ENCODE results near the gene MBD1. TPM values are rescaled to one million over a fixed set of nuclear protein-coding genes. Genes with fewer than 3 reads are reported as not detected.

The MBD1 gene
- total and polyA plus RNA-seq, 10 of the 15 experiments (the other 5 are each of a cell fraction or from before 2014, with no cell fraction given), result 8.4 to 97.7 (median 59.9) TPM

GRCh38 chr18:50307738-50308470 is 26.6 kb upstream of the MBD1 start:
- H3K4me2 ChIP-seq (ENCODE audit: control insufficient read depth, insufficient read depth), result peak overlapping the region; percentile 82
- H3K27me3 ChIP-seq (replicated peaks in 1 of 2; ENCODE audit: control insufficient read depth in 2 of 2, insufficient read depth in 2 of 2, low read length in 1 of 2), result no peaks in the 10 kb centered on the region
- 0 out of 2 replicates have a peak overlapping the region, but pooled peaks have one; percentile 36 for H3K9ac ChIP-seq (ENCODE audit: control insufficient read depth, insufficient read depth, low read length)
- peak overlapping the region; percentile 80 for H2AFZ ChIP-seq (ENCODE audit: control insufficient read depth, low read depth, low read length)
- BruUV-seq (replicated peaks), result no TSS peak
- peak; percentile 88 for ATAC-seq
- TF ChIP-seq RUNX3 (IDR thresholded peaks at IDR 0.05; ENCODE audit: low read length) (peak; percentile 70), RCOR1 (conservative IDR thresholded peaks at IDR 0.05; ENCODE audit: low read depth, low read length) (no peak), RFX5 (IDR thresholded peaks at IDR 0.05; ENCODE audit: low read depth, low read length) (peak; percentile 88), SMC3 (IDR thresholded peaks at IDR 0.05; ENCODE audit: borderline replicate concordance, low read length) (no peak), MXI1 (IDR thresholded peaks at IDR 0.05; ENCODE audit: low read depth, low read length) (peak; percentile 68), NFYB (IDR thresholded peaks at IDR 0.05; ENCODE audit: insufficient read depth, low read depth, low read length) (0 out of 2 replicates have a peak, but pooled peaks have one; percentile 40), NRF1 (conservative IDR thresholded peaks at IDR 0.05; ENCODE audit: low read depth, low read length) (peak; percentile 47), CBX5 (IDR thresholded peaks at IDR 0.05; ENCODE audit: low read depth) (no peak), MAX (IDR thresholded peaks at IDR 0.05; ENCODE audit: low read depth, low read length) (peak; percentile 12; the same call in 1 of the 2 replicates), NR2F1 (conservative IDR thresholded peaks at IDR 0.05) (0 out of 2 replicates have a peak, but pooled peaks have one; percentile 17), CREB1 (IDR thresholded peaks at IDR 0.05; ENCODE audit: low read depth) (peak; percentile 47; the same call in 1 of the 2 replicates), MYB (IDR thresholded peaks at IDR 0.05; ENCODE audit: borderline replicate concordance, low read depth, low read length) (no peak), BMI1 (IDR thresholded peaks at IDR 0.05; ENCODE audit: borderline replicate concordance) (peak; percentile 92), SIN3A (IDR thresholded peaks at IDR 0.05; ENCODE audit: low read depth, low read length) (peak; percentile 74; the same call in 1 of the 2 replicates), BHLHE40 (IDR thresholded peaks at IDR 0.05; ENCODE audit: borderline replicate concordance in 1 of 2, low read depth in 2 of 2, low read length in 1 of 2) (peak in 1 of 2 experiments; percentile 40; a peak in 1 of 4 replicates), MEF2A (IDR thresholded peaks at IDR 0.05; ENCODE audit: insufficient read depth, low read depth, low read length) (no peak), CREM (IDR thresholded peaks at IDR 0.05; ENCODE audit: low read depth) (0 out of 2 replicates have a peak, but pooled peaks have one; percentile 15), CUX1 (IDR thresholded peaks at IDR 0.05; ENCODE audit: insufficient replicate concordance, low read depth, low read length) (no peak)
- intact Hi-C loops (cut with micrococcal nuclease; ENCODE audit: unreplicated experiment) (no loop called here), in situ Hi-C loops (cut with MboI) (no loop called here)
- no peaks in the 10 kb centered on the region for H3K79me2 ChIP-seq (ENCODE audit: control insufficient read depth, insufficient read depth, low read length)
- peak overlapping the region; percentile 52; the same call in 1 of the 2 replicates for H3K4me3 ChIP-seq
- SMC1A ChIA-PET (ENCODE audit: uncharacterized antibody, unreplicated experiment), result interaction anchor here (0.7 to 3.2 kb wide), 8 partner anchors 10 to 49 kb away, joined by 3 to 10 read pairs (median 6); no protein-coding TSS in a partner anchor
- H4K20me1 ChIP-seq (ENCODE audit: control insufficient read depth, insufficient read depth), result no peaks in the 10 kb centered on the region
- H3K27ac ChIP-seq (ENCODE audit: control insufficient read depth, insufficient read depth), result peak overlapping the region; percentile 66
- peaks cover 14% of the 10 kb centered on the region; the same call in 2 of the 3 replicates for H3K9me3 ChIP-seq (replicated peaks; ENCODE audit: control insufficient read depth, insufficient read depth, low read length)
- H3K4me1 ChIP-seq (ENCODE audit: control insufficient read depth, insufficient read depth, low read length), result peaks cover 34% of the 10 kb centered on the region
- FAIRE-seq, result peak; percentile 79
- CTCF ChIA-PET, result interaction anchor here (0.7 to 2.1 kb wide), 4 partner anchors 10 to 50 kb away, joined by 3 to 10 read pairs (median 6); no protein-coding TSS in a partner anchor
- peak; percentile 73 for DNase-seq (ENCODE audit: low read depth, low spot score)
- RAD21 ChIA-PET (ENCODE audit: unreplicated experiment), result interaction anchor here (1.3 to 1.4 kb wide), 2 partner anchors 19 to 116 kb away, joined by 3 read pairs; no protein-coding TSS in a partner anchor
- no peaks in the 10 kb centered on the region for H3K36me3 ChIP-seq (ENCODE audit: control insufficient read depth in 2 of 2, insufficient read depth in 2 of 2, low read length in 1 of 2)
- under 1% methylated on average over 26 of the region's 26 CpGs for WGBS (ENCODE audit: insufficient coverage, insufficient replicate concordance, low lambda C conversion rate, missing lambda C conversion rate)
- POLR2A ChIA-PET, result interaction anchor here (0.7 to 2.0 kb wide), 6 partner anchors 10 to 48 kb away, joined by 3 to 7 read pairs (median 4); no protein-coding TSS in a partner anchor

Data from GM12878 (cell line).